Naive thymus-derived CD8-positive, alpha-beta T cell (primary cell): ENCODE data around the gene RTRAF. TPM values are rescaled to one million over a fixed set of nuclear protein-coding genes. Genes with fewer than 3 reads are reported as not detected.

Experiments used
- ATAC-seq, 2 donors: fragments of 150-1000 bp; cut with Tn5 transposase in 1 of 2; sonication (Bioruptor Pico), chemical (Tn5 transposase) in 1 of 2; 1 replicate in 1 of 2; 2 replicates in 1 of 2; pipeline ENCODE4 v1.10.0; 2021; ENCODE audit warnings: mild to moderate bottlenecking in 2 of 2, moderate library complexity in 2 of 2
- POLR2A ChIA-PET: fragments of 350-600 bp; sonication (Branson Sonifier 250); formaldehyde crosslinking; loops from one replicate; lab custom pipeline; 2021; ENCODE audit warnings: antibody characterized with exemption; lab: Charles Lee
- DNase-seq, 10 donors: peaks; one replicate each; pipeline versions ENCODE4 v3.0.0 to v3.0.0-alpha.2; 2020 to 2022
- H3K27ac Mint-ChIP-seq, 10 donors: one replicate each; pipeline ENCODE4 v1.8.0; 2020 to 2022; ENCODE audit warnings: mild to moderate bottlenecking in 10 of 10, mixed read lengths in 10 of 10, moderate library complexity in 4 of 10, inconsistent platforms in 1 of 10
- H3K27me3 Mint-ChIP-seq, 5 donors: one replicate each; pipeline ENCODE4 v1.8.0; 2021 to 2022; ENCODE audit warnings: mixed read lengths in 5 of 5
- H3K36me3 Mint-ChIP-seq, 3 donors: one replicate each; pipeline ENCODE4 v1.8.0; 2020 to 2022; ENCODE audit warnings: mixed read lengths in 3 of 3, mild to moderate bottlenecking in 2 of 3, inconsistent platforms in 1 of 3
- H3K4me1 Mint-ChIP-seq, 4 donors: one replicate each; pipeline ENCODE4 v1.8.0; 2021 to 2022; ENCODE audit warnings: mixed read lengths in 4 of 4
- H3K4me3 Mint-ChIP-seq, 10 donors: one replicate each; pipeline ENCODE4 v1.8.0; 2020 to 2022; ENCODE audit warnings: mild to moderate bottlenecking in 10 of 10, mixed read lengths in 10 of 10, moderate library complexity in 6 of 10, inconsistent platforms in 1 of 10
- H3K9me3 Mint-ChIP-seq, 9 donors: one replicate each; pipeline ENCODE4 v1.8.0; 2020 to 2022; ENCODE audit warnings: mixed read lengths in 9 of 9, mild to moderate bottlenecking in 3 of 9, inconsistent platforms in 1 of 9, moderate library complexity in 1 of 9
- polyA plus RNA-seq, 3 donors: library from polyadenylated mRNA; unstranded; fragments of 300-500 nt; fragmentation: Illumina TruSeq; gene quantifications; one replicate each; pipeline ENCODE4 v1.2.3, GENCODE V29; 2021
- total RNA-seq, 8 experiments: library from RNA in 2 of 8; stranded (reverse) in 2 of 8; gene quantifications; one replicate each; pipeline ENCODE4 v1.2.3 and lab custom pipeline; 2021 to 2026

The RTRAF gene
- total and polyA plus RNA-seq, 5 experiments from 2014 or later, result 105 to 231 (median 166) TPM

DNA sequence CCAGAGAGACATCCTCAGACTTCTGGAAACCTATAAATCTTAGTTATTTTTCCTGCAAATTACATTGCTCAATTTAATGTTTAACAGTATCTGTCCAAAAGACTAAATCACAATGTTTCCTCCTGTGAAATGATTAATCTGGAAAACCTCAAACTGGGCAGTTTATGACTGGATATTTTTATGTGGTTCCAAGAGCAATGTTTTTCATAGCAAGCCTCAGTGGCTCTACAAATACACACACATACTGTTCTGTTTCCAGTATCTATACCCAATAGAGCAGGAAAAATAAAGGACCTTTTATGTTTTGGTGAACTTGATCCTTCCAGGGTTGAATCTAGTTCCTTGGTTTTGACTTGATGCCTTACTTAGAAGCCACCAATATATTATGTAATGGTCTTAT, 70.3 kb downstream of the RTRAF start:
- H3K36me3 Mint-ChIP-seq, result no peaks in the 10 kb centered on the region
- no peak overlapping the region for H3K27ac Mint-ChIP-seq
- no peaks in the 10 kb centered on the region for H3K4me1 Mint-ChIP-seq
- ATAC-seq (no peak), DNase-seq (no peak)
- POLR2A ChIA-PET, result no interaction called here
- H3K9me3 Mint-ChIP-seq, result no peaks in the 10 kb centered on the region
- peaks cover 0 to 19% (median 4%) of the 10 kb centered on the region in 5 donors for H3K27me3 Mint-ChIP-seq
- H3K4me3 Mint-ChIP-seq, result no peak overlapping the region

- Mint-ChIP-seq H3K27me3 (peaks cover 0 to 19% (median 8%) of the 10 kb centered on the region in 5 donors), H3K4me3 (no peak overlapping the region), H3K4me1 (no peaks in the 10 kb centered on the region), H3K9me3 (no peaks in the 10 kb centered on the region), H3K27ac (no peak overlapping the region), H3K36me3 (no peaks in the 10 kb centered on the region)
- ATAC-seq (no peak), DNase-seq (no peak)
- POLR2A ChIA-PET, result no interaction called here
These were observed 70.7 kb downstream of the RTRAF start for GRCh38 chr14:52060080-52060479.

Other genes starting within 250 kb of the RTRAF start
- gene GNG2, start 128.9 kb upstream of the RTRAF start, total RNA-seq, result 10 to 100 TPM; 57.8 to 66.7 TPM
- 100 to 1,000 TPM; 115 to 172 (median 122) TPM for gene GNG2, start 128.9 kb upstream of the RTRAF start, polyA plus RNA-seq
- gene NID2, start 79.5 kb downstream of the RTRAF start, total RNA-seq, result not detected
- gene NID2, start 79.5 kb downstream of the RTRAF start, polyA plus RNA-seq, result under 1 TPM; 0.22 to 0.98 (median 0.62) TPM